Karpas-422 (cell line): Measurements from ENCODE around the gene TAF5. TPM values are rescaled to one million over a fixed set of nuclear protein-coding genes. Genes with fewer than 3 reads are reported as not detected.
"Not testable (repeated sequence)": the region's sequence is repeated elsewhere in the genome, so short reads cannot be mapped to it uniquely, and the experiment has no call there.

Experiments used
- DNase-seq: peaks from one replicate; pipeline ENCODE4 v3.0.0-alpha.2; 2015
- H2AFZ ChIP-seq: fragments of 200-600 bp; sonication (generic); 2 replicates; pipeline ENCODE4 v1.6.1; 2014; ENCODE audit warnings: antibody characterized with exemption, low read length, mixed read lengths
- H3K27ac ChIP-seq: fragments of 200-600 bp; sonication (generic); 2 replicates; pipeline ENCODE4 v1.5.1; 2014; ENCODE audit warnings: mild to moderate bottlenecking, low read length, moderate library complexity
- H3K27me3 ChIP-seq: fragments of 200-600 bp; sonication (generic); 2 replicates; pipeline ENCODE4 v1.6.1; 2014; ENCODE audit warnings: low read length, mixed read lengths
- H3K36me3 ChIP-seq: fragments of 200-600 bp; sonication (generic); 2 replicates; pipeline ENCODE4 v1.6.1; 2014; ENCODE audit warnings: low read length, mixed read lengths; ENCODE audit not compliant: insufficient read depth
- H3K4me1 ChIP-seq: fragments of 200-600 bp; sonication (generic); 2 replicates; pipeline ENCODE4 v1.6.1; 2014; ENCODE audit warnings: mild to moderate bottlenecking, low read length, mixed read lengths
- H3K4me2 ChIP-seq: fragments of 200-600 bp; sonication (generic); 2 replicates; pipeline ENCODE4 v1.6.1; 2014; ENCODE audit warnings: low read length, low read depth, mild to moderate bottlenecking; ENCODE audit not compliant: poor library complexity, severe bottlenecking
- H3K4me3 ChIP-seq: fragments of 200-600 bp; sonication (generic); 2 replicates; pipeline ENCODE4 v1.5.1; 2014; ENCODE audit warnings: mild to moderate bottlenecking, antibody characterized with exemption, low read length, mixed read lengths
- H3K79me2 ChIP-seq: fragments of 200-600 bp; sonication (generic); 2 replicates; pipeline ENCODE4 v1.6.1; 2014; ENCODE audit warnings: mild to moderate bottlenecking, low read length, mixed read lengths
- H3K9ac ChIP-seq: fragments of 200-600 bp; sonication (generic); 2 replicates; pipeline ENCODE4 v1.6.0; 2014; ENCODE audit warnings: low read length
- H3K9me2 ChIP-seq: fragments of 200-600 bp; sonication (generic), shearing (Covaris generic); replicated peaks from 2 replicates; pipeline ENCODE4 v1.6.0; 2014; ENCODE audit warnings: mild to moderate bottlenecking, low read length, moderate library complexity; ENCODE audit not compliant: insufficient read depth
- H3K9me3 ChIP-seq: fragments of 300-700, 200-600 bp; sonication (generic); 2 replicates; pipeline ENCODE4 v1.6.1; 2014; ENCODE audit warnings: low read length, mixed read lengths
- H4K20me1 ChIP-seq: fragments of 200-600 bp; sonication (generic); 2 replicates; pipeline ENCODE4 v1.6.1; 2014; ENCODE audit warnings: mild to moderate bottlenecking, antibody characterized with exemption, low read length, low read depth; ENCODE audit not compliant: insufficient read depth
- total RNA-seq: library from RNA; depleted of rRNA; stranded (reverse); fragments of >200 nt; shearing (Covaris generic); gene quantifications from 2 replicates; pipeline ENCODE4 v1.2.3, GENCODE V29; 2014; ENCODE audit warnings: low replicate concordance

Gene TAF5
- total RNA-seq, 1 experiment from 2014 or later = 5.7 TPM

DNA sequence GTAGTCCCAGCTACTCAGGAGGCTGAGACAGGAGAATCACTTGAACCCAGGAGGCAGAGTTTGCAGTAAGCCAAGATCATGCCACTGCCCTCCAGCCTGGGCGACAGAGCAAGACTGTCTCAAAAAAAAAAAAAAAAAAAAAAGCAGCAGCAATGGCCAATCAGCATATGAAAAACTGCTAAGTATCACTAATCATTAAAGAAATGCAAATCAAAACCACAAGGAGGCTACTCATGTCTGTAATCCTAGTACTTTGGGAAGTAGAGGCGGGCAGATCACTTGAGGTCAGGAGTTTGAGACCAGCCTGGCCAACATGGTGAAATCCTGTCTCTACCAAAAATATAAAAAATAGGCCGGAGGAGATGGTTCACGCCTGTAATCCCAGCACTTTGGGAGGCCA is 13.2 kb upstream of the TAF5 start:
- not testable (repeated sequence) for H4K20me1 ChIP-seq, H3K36me3 ChIP-seq, H3K4me3 ChIP-seq, H3K4me2 ChIP-seq, H3K9me3 ChIP-seq, H3K27me3 ChIP-seq, H3K9ac ChIP-seq, H3K27ac ChIP-seq, H2AFZ ChIP-seq, H3K9me2 ChIP-seq
- peaks cover 26% of the 10 kb centered on the region for H3K4me1 ChIP-seq
- peak; percentile 57 for DNase-seq
- peaks cover 16% of the 10 kb centered on the region for H3K79me2 ChIP-seq

DNA sequence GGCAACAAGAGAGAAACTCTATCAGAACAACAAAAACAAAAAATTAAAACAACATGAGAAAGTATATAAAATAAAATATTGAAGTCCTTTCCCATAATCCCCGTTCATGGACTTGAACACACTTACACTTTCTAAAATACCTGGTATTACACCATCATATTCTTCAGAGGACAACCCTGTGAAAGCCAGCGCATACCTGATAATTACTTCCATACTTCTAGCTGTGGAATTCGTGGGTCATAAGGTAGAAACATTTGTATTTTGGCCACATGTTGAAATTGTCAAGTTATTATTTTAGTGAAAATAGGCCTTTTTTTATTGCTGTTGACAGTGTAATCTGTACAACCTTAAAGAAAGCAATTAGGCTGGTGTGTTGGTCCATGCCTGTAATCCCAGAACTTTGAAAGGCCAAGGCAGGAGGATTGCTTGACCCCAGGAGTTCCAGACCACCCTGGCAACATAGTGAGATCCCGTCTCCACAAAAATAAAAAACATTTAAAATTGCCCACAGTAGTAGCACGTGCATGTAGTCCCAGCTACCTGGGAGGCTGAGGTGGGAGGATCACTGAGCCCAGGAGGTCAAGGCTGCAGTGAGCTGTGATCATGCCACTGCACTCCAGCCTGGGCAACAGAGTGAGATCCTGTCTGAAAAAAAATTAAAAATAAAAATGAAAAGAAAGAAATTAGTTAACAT is 11.7 kb upstream of the TAF5 start:
- no peak overlapping the region for H3K9ac ChIP-seq
- H2AFZ ChIP-seq = no peak overlapping the region
- no peak for DNase-seq
- 0 out of 2 replicates have a peak, but pooled peaks cover 2% of the 10 kb centered on the region for H3K79me2 ChIP-seq
- no peak overlapping the region for H3K4me3 ChIP-seq
- no peaks in the 10 kb centered on the region for H3K9me3 ChIP-seq
- no peak overlapping the region for H3K4me2 ChIP-seq
- no peaks in the 10 kb centered on the region for H3K27me3 ChIP-seq
- no peaks in the 10 kb centered on the region for H4K20me1 ChIP-seq
- no peaks in the 10 kb centered on the region for H3K9me2 ChIP-seq
- peaks cover 19% of the 10 kb centered on the region for H3K4me1 ChIP-seq
- H3K36me3 ChIP-seq = no peaks in the 10 kb centered on the region
- no peak overlapping the region for H3K27ac ChIP-seq

DNA sequence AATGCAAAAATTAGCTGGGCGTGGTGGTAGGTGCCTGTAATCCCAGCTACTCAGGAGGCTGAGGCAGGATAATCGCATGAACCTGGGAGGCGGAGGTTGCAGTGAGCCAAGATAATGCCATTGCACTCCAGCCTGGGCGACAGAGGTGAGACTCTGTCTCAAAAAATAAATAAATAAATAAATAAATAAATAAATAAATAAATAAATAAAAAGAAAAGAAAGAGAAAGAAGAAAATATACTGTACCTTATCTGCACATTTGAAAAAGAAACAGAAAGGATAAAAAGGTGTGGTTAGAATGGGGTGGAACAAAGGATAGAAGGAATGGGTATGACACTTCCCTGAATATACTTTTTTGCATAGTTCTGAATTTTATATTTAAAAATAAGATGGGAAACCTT is 8.3 kb upstream of the TAF5 start:
- H3K9me3 ChIP-seq, H3K27ac ChIP-seq, H3K4me3 ChIP-seq, H3K27me3 ChIP-seq, H2AFZ ChIP-seq, H3K79me2 ChIP-seq, H4K20me1 ChIP-seq, H3K36me3 ChIP-seq, H3K4me2 ChIP-seq, H3K9me2 ChIP-seq, DNase-seq, H3K9ac ChIP-seq, H3K4me1 ChIP-seq: not testable (repeated sequence)

DNA sequence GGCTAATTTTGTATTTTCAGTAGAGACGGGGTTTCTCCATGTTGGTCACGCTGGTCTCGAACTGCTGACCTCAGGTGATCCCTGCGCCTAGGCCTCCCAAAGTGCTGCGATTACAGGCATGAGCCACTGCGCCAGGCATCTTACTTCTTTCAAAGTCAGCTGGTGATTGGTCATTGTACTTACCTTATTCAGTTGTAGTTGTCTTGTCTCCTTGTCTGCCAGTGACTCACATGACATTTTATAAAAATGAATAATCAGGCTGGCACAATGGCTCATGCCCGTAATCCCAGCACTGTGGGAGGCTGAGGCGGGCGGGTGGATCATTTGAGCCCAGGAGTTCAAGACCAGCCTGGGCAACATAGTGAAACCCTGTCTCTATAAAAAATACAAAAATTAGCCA is 7.0 kb upstream of the TAF5 start:
- H4K20me1 ChIP-seq, H3K4me3 ChIP-seq, H3K4me2 ChIP-seq, H3K9me2 ChIP-seq, H3K9me3 ChIP-seq, H3K4me1 ChIP-seq, H2AFZ ChIP-seq, H3K36me3 ChIP-seq, DNase-seq, H3K27me3 ChIP-seq, H3K27ac ChIP-seq, H3K9ac ChIP-seq, H3K79me2 ChIP-seq: not testable (repeated sequence)

DNA sequence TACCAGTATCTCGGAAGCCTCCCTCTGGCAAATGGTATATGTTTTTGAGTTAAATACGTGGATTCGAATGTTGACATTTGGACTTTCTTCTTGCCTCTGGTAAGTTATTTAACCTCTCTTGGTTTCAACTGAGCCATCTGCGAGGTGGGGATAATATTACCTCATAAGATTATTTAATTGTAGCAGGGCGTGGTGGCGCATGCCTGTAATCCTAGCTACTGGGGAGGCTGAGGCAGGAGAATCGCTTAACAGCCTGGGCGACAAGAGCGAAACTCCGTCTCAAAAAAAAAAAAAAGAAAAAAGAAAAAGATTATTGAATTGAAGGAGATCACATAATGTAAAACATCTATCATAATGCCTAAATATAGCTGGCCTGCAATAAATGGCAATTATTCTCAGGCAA is 396 bp upstream of the TAF5 start:
- Histone ChIP-seq H3K36me3 (no peaks in the 10 kb centered on the region), H3K4me1 (peaks cover 26% of the 10 kb centered on the region), H2AFZ (peak overlapping the region; percentile 53; the same call in 1 of the 2 replicates), H3K4me3 (peak overlapping the region; percentile 82), H3K79me2 (peaks cover 37% of the 10 kb centered on the region), H3K9ac (peak overlapping the region; percentile 62), H3K27me3 (no peaks in the 10 kb centered on the region), H3K9me2 (no peaks in the 10 kb centered on the region), H3K4me2 (peak overlapping the region; percentile 77), H4K20me1 (no peaks in the 10 kb centered on the region), H3K9me3 (no peaks in the 10 kb centered on the region), H3K27ac (peak overlapping the region; percentile 80)
- DNase-seq = no peak

DNA sequence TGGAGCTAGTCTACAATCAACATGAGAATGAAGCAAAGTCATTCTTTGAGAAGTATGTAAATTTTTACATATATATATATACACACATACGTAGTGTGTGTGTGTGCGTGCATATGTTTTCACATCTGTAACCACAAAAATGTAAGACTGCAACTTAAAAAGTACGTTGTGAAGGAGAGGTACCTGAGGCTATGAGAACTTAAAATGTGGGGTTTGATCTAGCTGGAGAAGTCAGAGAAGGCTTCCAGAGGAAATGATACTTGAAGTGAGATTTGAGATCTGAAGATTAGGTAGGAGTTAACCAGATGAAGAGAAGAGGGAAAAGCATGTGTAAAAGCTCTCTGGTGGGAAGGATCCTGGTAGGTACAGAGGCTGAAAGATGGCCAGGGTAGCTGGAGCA is 5.8 kb downstream of the TAF5 start:
- H2AFZ ChIP-seq = no peak overlapping the region
- H4K20me1 ChIP-seq = no peaks in the 10 kb centered on the region
- H3K4me3 ChIP-seq = no peak overlapping the region
- no peaks in the 10 kb centered on the region for H3K9me2 ChIP-seq
- H3K79me2 ChIP-seq = peaks cover 47% of the 10 kb centered on the region
- H3K36me3 ChIP-seq = peaks cover 20% of the 10 kb centered on the region
- H3K4me2 ChIP-seq = no peak overlapping the region
- H3K9ac ChIP-seq = no peak overlapping the region
- no peaks in the 10 kb centered on the region for H3K9me3 ChIP-seq
- DNase-seq = no peak
- no peak overlapping the region for H3K27ac ChIP-seq
- H3K27me3 ChIP-seq = no peaks in the 10 kb centered on the region
- peaks cover 22% of the 10 kb centered on the region for H3K4me1 ChIP-seq

DNA sequence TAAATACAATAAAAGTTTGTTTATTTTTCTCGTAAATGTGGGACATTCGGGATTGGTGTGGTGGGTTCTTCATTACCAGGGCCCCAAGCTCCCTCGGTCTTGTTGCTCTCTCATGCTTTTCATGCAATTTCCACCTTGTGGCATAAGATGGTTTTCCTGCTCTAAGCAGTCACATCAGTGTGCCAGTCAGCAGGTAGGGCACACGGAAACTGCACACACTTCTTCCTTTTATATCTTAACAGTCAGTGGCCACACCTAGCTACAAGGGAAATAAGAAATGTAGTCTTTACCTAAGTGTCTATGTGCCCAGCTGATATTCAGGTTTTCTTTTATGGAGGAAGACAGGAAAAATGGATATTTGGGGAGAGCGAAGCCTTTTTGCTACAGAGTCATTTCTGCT is 6.5 kb downstream of the TAF5 start:
- Histone ChIP-seq H4K20me1 (no peaks in the 10 kb centered on the region), H3K36me3 (peaks cover 20% of the 10 kb centered on the region), H3K4me3 (no peak overlapping the region), H3K79me2 (peaks cover 40% of the 10 kb centered on the region), H3K9me2 (no peaks in the 10 kb centered on the region), H3K27me3 (no peaks in the 10 kb centered on the region), H3K9me3 (no peaks in the 10 kb centered on the region), H3K4me1 (peaks cover 17% of the 10 kb centered on the region), H3K4me2 (no peak overlapping the region), H2AFZ (no peak overlapping the region), H3K27ac (no peak overlapping the region), H3K9ac (no peak overlapping the region)
- DNase-seq = no peak

DNA sequence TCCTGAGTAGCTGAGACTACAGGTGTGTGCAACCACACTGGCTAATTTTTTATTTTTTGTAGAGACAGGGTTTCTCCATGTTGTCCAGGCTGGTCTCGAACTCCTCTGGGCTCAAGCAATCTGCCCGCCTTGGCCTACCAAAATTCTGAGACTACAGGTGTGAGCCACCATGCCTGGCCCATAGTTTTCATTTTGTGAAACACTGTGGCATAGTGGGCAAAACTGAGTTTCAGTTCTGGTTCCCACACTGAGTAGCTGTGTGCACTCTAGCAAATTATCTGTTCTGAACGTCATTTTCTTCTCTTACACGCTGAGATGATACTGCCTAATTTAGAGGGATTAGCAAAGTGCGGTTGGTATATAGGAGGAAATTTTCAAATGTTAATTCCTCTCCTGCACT is 15.0 kb downstream of the TAF5 start:
- DNase-seq = no peak
- no peak overlapping the region for H3K4me3 ChIP-seq
- no peaks in the 10 kb centered on the region for H3K79me2 ChIP-seq
- no peak overlapping the region for H2AFZ ChIP-seq
- no peaks in the 10 kb centered on the region for H3K4me1 ChIP-seq
- H4K20me1 ChIP-seq = 0 out of 2 replicates have a peak, but pooled peaks cover under 1% of the 10 kb centered on the region
- H3K27ac ChIP-seq = no peak overlapping the region
- peaks cover 24% of the 10 kb centered on the region for H3K36me3 ChIP-seq
- H3K4me2 ChIP-seq = no peak overlapping the region
- H3K9me3 ChIP-seq = no peaks in the 10 kb centered on the region
- H3K9me2 ChIP-seq = no peaks in the 10 kb centered on the region
- H3K9ac ChIP-seq = no peak overlapping the region
- H3K27me3 ChIP-seq = no peaks in the 10 kb centered on the region
